DND-41 (cell line): ENCODE results near the gene GTF2A2.
A peak's percentile ranks its signal among the peaks of the same experiment; 100 is the strongest.

Experiments
- EZH2 ChIP-seq: IDR thresholded peaks from 3 replicates; pipeline ENCODE4 v1.6.1; 2012; ENCODE audit warnings: borderline replicate concordance, low read depth, mild to moderate bottlenecking, moderate library complexity, low read length, inconsistent platforms; ENCODE audit not compliant: severe bottlenecking
- TF ChIP-seq, protein P1 (sequence below): IDR thresholded peaks from 2 replicates; pipeline ENCODE4 v1.5.1; 2012; ENCODE audit warnings: borderline replicate concordance, low read length, moderate library complexity, mild to moderate bottlenecking; ENCODE audit not compliant: poor library complexity, severe bottlenecking; ENCODE audit errors: extremely low read depth

DNA sequence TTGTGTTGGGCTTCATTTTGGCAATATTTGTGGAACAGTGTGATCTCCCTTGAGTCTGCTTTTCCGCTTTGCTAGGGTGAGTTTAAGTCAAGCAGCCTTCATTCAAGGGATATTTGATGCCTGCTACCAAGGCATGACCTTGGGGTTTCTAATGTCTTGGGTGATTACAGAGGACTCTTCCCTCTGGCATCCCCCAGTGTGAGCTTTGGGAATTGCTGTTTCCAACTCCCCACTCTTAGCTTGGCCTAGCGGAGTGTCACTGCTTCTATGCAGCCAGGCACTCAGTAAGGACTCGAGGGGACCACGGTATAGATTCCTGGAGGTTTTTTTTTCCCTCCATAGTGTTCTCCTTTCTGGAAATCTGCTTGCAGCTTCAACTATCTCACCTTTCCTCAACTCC lies 24.6 kb downstream of the GTF2A2 start:
- TF ChIP-seq, protein P1, sequence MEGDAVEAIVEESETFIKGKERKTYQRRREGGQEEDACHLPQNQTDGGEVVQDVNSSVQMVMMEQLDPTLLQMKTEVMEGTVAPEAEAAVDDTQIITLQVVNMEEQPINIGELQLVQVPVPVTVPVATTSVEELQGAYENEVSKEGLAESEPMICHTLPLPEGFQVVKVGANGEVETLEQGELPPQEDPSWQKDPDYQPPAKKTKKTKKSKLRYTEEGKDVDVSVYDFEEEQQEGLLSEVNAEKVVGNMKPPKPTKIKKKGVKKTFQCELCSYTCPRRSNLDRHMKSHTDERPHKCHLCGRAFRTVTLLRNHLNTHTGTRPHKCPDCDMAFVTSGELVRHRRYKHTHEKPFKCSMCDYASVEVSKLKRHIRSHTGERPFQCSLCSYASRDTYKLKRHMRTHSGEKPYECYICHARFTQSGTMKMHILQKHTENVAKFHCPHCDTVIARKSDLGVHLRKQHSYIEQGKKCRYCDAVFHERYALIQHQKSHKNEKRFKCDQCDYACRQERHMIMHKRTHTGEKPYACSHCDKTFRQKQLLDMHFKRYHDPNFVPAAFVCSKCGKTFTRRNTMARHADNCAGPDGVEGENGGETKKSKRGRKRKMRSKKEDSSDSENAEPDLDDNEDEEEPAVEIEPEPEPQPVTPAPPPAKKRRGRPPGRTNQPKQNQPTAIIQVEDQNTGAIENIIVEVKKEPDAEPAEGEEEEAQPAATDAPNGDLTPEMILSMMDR: peak; percentile 34
- TF ChIP-seq EZH2: no peak
